Adrenal gland (tissue), 5 donors: Measurements from ENCODE around the gene IFITM1.

Source experiments
- CTCF ChIP-seq, 6 experiments: fragments of 450-650 bp in 4 of 6; fragments of 200-600 bp in 2 of 6; sonication (generic) in 1 of 6; IDR thresholded peaks; 1 replicate in 5 of 6; 2 replicates in 1 of 6; pipeline versions ENCODE4 v1.5.1 to v1.8.0; 2016 to 2021; ENCODE audit warnings: antibody characterized with exemption in 6 of 6, mild to moderate bottlenecking in 2 of 6, moderate library complexity in 1 of 6
- POLR2A ChIP-seq, 2 donors: fragments of 450-650 bp; IDR thresholded peaks; one replicate each; pipeline ENCODE4 v1.6.1; 2017; ENCODE audit warnings: antibody characterized with exemption in 2 of 2, mild to moderate bottlenecking in 2 of 2, moderate library complexity in 1 of 2
- donor health status: DM: no; HTN: no; CAD: no.

GRCh38 chr11:360326-361280, 46.8 kb downstream of the IFITM1 start:
- TF ChIP-seq CTCF (IDR thresholded peaks at IDR 0.05) (no peak), POLR2A (IDR thresholded peaks at IDR 0.05) (no peak)
